Hepatocyte (in vitro differentiated cells): ENCODE results near the gene TXNRD2.

Experiments
- CTCF ChIP-seq: fragments of 200-600 bp; sonication (generic); IDR thresholded peaks from 2 replicates; pipeline ENCODE4 v1.5.1; 2016; ENCODE audit warnings: antibody characterized with exemption, mild to moderate bottlenecking; ENCODE audit not compliant: poor library complexity
- EZH2 ChIP-seq: fragments of 200-600 bp; sonication (generic); IDR thresholded peaks from 2 replicates; pipeline ENCODE4 v1.6.1; 2016; ENCODE audit warnings: antibody characterized with exemption, mild to moderate bottlenecking, borderline replicate concordance

GRCh38 chr22:19990609-19991394 is 49.2 kb upstream of the TXNRD2 start:
- TF ChIP-seq CTCF (no peak), EZH2 (no peak)
